Measurements from ENCODE around the gene RXFP4. TPM values are rescaled to one million over a fixed set of nuclear protein-coding genes. Genes with fewer than 3 reads are reported as not detected.

Gene RXFP4
- total RNA-seq, 1 experiment from 2014 or later = not detected

- Histone ChIP-seq H3K27ac (ENCODE audit: low read length) (no peak overlapping the region), H3K36me3 (ENCODE audit: low read depth, low read length) (peaks cover 8% of the 10 kb centered on the region; the same call in 1 of the 2 replicates), H2AFZ (ENCODE audit: low read length) (no peak overlapping the region), H3F3A (ENCODE audit: low read length, unreplicated experiment) (no peaks in the 10 kb centered on the region), H3K27me3 (ENCODE audit: low read length) (no peaks in the 10 kb centered on the region), H3K4me2 (ENCODE audit: low read length) (0 out of 2 replicates have a peak overlapping the region, but pooled peaks have one; percentile 4), H3K9me3 (ENCODE audit: low read length) (no peaks in the 10 kb centered on the region), H3K9ac (ENCODE audit: low read length) (no peak overlapping the region), H3K79me2 (ENCODE audit: low read length) (no peaks in the 10 kb centered on the region), H4K20me1 (ENCODE audit: low read length) (no peaks in the 10 kb centered on the region), H3K4me3 (ENCODE audit: low read length) (no peak overlapping the region), H3K4me1 (ENCODE audit: insufficient read depth, low read length) (peaks cover 29% of the 10 kb centered on the region), H3K9me2 (replicated peaks; ENCODE audit: low read length) (no peaks in the 10 kb centered on the region)
- ATAC-seq = no peak
- TF ChIP-seq EZH2 (IDR thresholded peaks at IDR 0.05; ENCODE audit: low read length, unreplicated experiment) (no peak), EZH2phosphoT487 (IDR thresholded peaks at IDR 0.05; ENCODE audit: borderline replicate concordance, low read length) (no peak), CTCF (conservative IDR thresholded peaks at IDR 0.05; ENCODE audit: low read depth, low read length) (no peak)
- intact Hi-C loops (cut with micrococcal nuclease) = no loop called here
- POLR2A ChIA-PET (ENCODE audit: unreplicated experiment) = interaction anchor here (0.5 to 1.4 kb wide), 2 partner anchors 12 to 58 kb away, joined by 3 to 4 read pairs; no protein-coding TSS in a partner anchor
- no peak for DNase-seq
- BruUV-seq (replicated peaks) = no TSS peak
- CTCF ChIA-PET = no interaction called here
These were observed 550 bp downstream of the RXFP4 start for GRCh38 chr1:155941845-155942531.

GRCh38 chr1:155942578-155943141 is 1.2 kb downstream of the RXFP4 start:
- no peak for TF ChIP-seq EZH2 (IDR thresholded peaks at IDR 0.05; ENCODE audit: low read length, unreplicated experiment)
- TF ChIP-seq EZH2phosphoT487 (IDR thresholded peaks at IDR 0.05; ENCODE audit: borderline replicate concordance, low read length) = no peak
- no peak for TF ChIP-seq CTCF (conservative IDR thresholded peaks at IDR 0.05; ENCODE audit: low read depth, low read length)
- Histone ChIP-seq H3K9me3 (ENCODE audit: low read length) (no peaks in the 10 kb centered on the region), H3K79me2 (ENCODE audit: low read length) (no peaks in the 10 kb centered on the region), H4K20me1 (ENCODE audit: low read length) (no peaks in the 10 kb centered on the region), H3K27me3 (ENCODE audit: low read length) (no peaks in the 10 kb centered on the region), H3K4me3 (ENCODE audit: low read length) (no peak overlapping the region), H3K36me3 (ENCODE audit: low read depth, low read length) (peaks cover 13% of the 10 kb centered on the region; the same call in 1 of the 2 replicates), H3K9ac (ENCODE audit: low read length) (no peak overlapping the region), H2AFZ (ENCODE audit: low read length) (no peak overlapping the region), H3K27ac (ENCODE audit: low read length) (no peak overlapping the region), H3K4me2 (ENCODE audit: low read length) (no peak overlapping the region), H3K9me2 (replicated peaks; ENCODE audit: low read length) (no peaks in the 10 kb centered on the region), H3K4me1 (ENCODE audit: insufficient read depth, low read length) (peaks cover 29% of the 10 kb centered on the region), H3F3A (ENCODE audit: low read length, unreplicated experiment) (no peaks in the 10 kb centered on the region)
- DNase-seq (no peak), ATAC-seq (no peak)
- ChIA-PET POLR2A (ENCODE audit: unreplicated experiment) (interaction anchor here (0.7 to 1.4 kb wide), 3 partner anchors 13 to 26 kb away, joined by 3 to 5 read pairs (median 4); no protein-coding TSS in a partner anchor), CTCF (no interaction called here)
- BruUV-seq (replicated peaks) = no TSS peak
- intact Hi-C loops (cut with micrococcal nuclease) = no loop called here

- Histone ChIP-seq H3K4me1 (ENCODE audit: insufficient read depth, low read length) (peaks cover 29% of the 10 kb centered on the region), H3K9me2 (replicated peaks; ENCODE audit: low read length) (no peaks in the 10 kb centered on the region), H3K4me3 (ENCODE audit: low read length) (no peak overlapping the region), H3F3A (ENCODE audit: low read length, unreplicated experiment) (no peaks in the 10 kb centered on the region), H4K20me1 (ENCODE audit: low read length) (no peaks in the 10 kb centered on the region), H3K9ac (ENCODE audit: low read length) (no peak overlapping the region), H3K36me3 (ENCODE audit: low read depth, low read length) (peaks cover 23% of the 10 kb centered on the region; the same call in 1 of the 2 replicates), H3K27ac (ENCODE audit: low read length) (peak overlapping the region; percentile 24), H3K4me2 (ENCODE audit: low read length) (peak overlapping the region; percentile 12; the same call in 1 of the 2 replicates), H3K27me3 (ENCODE audit: low read length) (no peaks in the 10 kb centered on the region), H3K79me2 (ENCODE audit: low read length) (no peaks in the 10 kb centered on the region), H2AFZ (ENCODE audit: low read length) (no peak overlapping the region), H3K9me3 (ENCODE audit: low read length) (no peaks in the 10 kb centered on the region)
- ATAC-seq (peak; percentile 23), DNase-seq (no peak)
- ChIA-PET POLR2A (ENCODE audit: unreplicated experiment) (interaction anchor here (0.7 kb wide), 1 partner anchor 17 kb away, joined by 3 read pairs; no protein-coding TSS in a partner anchor), CTCF (interaction anchor here (0.7 to 1.5 kb wide), 2 partner anchors 33 to 45 kb away, joined by 4 to 11 read pairs; partner anchors contain the start of gene ARHGEF2)
- BruUV-seq (replicated peaks) = no TSS peak
- intact Hi-C loops (cut with micrococcal nuclease) = no loop called here
- TF ChIP-seq EZH2phosphoT487 (IDR thresholded peaks at IDR 0.05; ENCODE audit: borderline replicate concordance, low read length) (no peak), CTCF (conservative IDR thresholded peaks at IDR 0.05; ENCODE audit: low read depth, low read length) (no peak), EZH2 (IDR thresholded peaks at IDR 0.05; ENCODE audit: low read length, unreplicated experiment) (no peak)
These were observed 3.0 kb downstream of the RXFP4 start for GRCh38 chr1:155944444-155944799.

Data from PC-3 (cell line).